Epithelial cell of prostate (primary cell): ENCODE data around the gene CDK13.
A peak's percentile ranks its signal among the peaks of the same experiment; 100 is the strongest.

Experiments used
- DNase-seq: peaks from one replicate; pipeline ENCODE4 v3.0.0-alpha.2; 2011; ENCODE audit warnings: low read depth, low spot score
- H3K27ac ChIP-seq: fragments of 450-650 bp; 2 replicates; pipeline ENCODE4 v1.5.1; 2017; ENCODE audit warnings: mild to moderate bottlenecking

Gene CDK13

DNA sequence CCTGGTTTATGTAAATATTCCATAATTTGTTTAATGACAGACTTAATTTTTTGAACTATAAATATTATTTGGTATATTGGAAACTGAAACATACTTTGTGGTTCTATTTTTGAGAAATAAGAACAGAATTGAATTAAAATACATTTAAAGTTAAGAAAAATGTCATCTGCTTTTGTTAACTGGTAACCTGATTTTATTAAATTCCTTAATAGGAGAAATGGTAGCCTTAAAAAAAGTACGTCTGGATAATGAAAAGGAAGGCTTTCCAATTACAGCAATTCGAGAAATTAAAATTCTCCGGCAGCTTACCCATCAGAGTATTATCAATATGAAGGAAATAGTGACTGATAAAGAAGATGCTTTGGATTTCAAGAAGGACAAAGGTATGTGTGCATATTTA is 51.6 kb downstream of the CDK13 start:
- DNase-seq = no peak
- H3K27ac ChIP-seq = no peak overlapping the region

DNA sequence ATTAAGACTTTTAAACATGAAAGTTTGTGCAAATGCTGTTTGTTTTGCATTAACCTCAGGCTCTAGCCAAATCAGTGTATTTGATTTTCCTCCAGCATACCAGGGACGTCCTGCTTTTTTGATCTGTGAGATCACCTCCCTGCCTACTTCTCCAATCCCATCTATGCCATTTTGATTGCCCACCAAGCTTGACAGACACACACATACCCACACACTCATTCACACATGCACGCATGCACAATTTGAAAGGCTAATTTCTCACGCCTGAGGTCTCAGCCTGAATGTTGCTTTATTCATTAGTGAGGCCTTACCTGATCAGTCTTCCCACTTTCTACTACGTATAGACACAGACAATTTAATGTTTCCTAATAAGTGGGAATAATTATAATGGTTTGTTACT is 53.5 kb downstream of the CDK13 start:
- DNase-seq = no peak
- H3K27ac ChIP-seq = no peak overlapping the region

DNA sequence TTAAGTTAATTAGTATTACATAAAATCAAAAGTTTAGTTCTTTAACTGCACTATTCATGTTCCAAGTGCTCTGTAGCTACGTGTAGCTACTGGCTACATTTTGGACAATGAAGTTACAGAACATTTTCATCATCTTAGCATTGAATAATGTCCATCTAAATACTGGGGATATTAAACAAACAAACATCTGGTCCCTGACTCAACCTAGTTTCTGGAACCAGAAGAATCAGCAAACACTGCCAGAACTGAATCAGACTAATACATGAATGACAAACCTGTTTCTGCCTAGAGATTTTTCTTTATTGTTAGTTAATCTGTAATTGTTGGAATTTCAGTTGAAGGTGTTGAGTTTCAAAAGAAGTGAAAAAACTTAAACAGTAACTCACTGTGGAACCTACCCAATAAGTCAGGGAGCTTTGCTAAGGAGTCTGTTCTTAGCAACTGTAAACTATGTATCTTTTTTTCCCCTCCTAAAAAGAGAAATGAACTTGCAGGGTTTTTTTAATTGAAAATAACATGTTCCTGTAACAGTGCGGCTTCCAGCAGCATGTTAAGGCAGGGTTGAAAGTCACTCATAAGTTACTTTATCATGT is 58.3 kb downstream of the CDK13 start:
- peak; percentile 48 for DNase-seq

DNA sequence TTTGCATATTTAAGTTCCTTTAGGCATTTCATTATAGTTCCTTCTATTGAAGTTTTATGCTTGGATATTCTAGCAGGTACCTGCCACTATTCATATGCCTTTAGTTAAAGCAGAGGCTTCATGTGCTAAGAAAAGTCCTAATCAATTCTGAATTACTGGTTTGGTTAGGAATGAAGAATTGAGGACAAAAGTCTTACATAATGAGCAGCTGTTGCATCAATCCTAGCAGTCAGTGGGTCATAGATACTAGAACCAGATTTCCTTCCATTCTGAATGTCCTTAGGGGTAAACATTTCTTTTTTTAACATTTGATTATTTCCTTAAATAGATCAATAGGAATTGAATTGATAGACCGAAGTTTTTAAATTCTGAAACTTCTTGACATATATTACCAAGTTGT is 59.2 kb downstream of the CDK13 start:
- DNase-seq = no peak
- H3K27ac ChIP-seq = peak overlapping the region; percentile 90

More for the DNA sequence above, 58.3 kb downstream of the CDK13 start:
- H3K27ac ChIP-seq = peak overlapping the region; percentile 90

DNA sequence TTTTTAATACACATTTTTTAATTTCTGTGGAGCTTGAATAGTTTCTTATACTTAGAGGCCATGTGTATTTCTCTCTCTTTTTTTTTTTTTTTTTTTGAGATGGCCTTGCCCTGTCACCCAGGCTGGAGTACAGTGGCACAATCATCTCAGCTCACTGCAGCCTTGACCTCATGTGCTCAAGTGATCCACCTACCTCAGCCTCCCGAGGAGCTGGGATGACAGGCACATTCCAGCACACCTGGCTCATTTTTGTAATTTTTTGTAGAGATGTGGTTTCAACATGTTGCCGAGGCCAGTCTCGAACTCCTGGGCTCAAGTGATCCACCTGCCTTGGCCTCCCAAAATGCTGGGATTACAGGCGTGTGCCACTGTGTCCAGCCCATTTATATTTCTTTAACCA is 64.3 kb downstream of the CDK13 start:
- no peak for DNase-seq

DNA sequence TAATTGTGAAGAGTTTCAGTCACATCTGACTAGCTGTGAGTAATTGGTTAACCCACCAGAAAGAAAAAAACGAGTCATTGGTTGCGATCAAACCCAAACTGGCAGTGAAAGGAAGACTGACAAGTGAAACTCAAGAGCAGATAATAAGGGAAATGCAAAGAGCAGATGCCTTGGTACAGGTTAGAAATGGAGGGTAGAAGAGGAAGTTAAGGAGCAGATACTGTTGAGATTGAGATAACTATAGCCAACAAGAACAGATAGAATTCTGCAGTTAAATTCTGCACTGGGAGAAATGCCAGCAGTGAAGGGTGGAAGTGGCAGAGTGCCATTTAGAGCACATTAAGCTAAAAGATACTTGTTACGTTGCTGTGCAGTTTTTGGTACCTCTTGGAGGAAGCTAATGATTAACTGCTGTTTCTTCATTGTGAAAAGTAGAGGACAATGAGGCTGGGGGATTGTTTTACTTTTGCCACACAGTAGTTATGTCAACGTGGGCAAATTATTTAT is 65.8 kb downstream of the CDK13 start:
- H3K27ac ChIP-seq = no peak overlapping the region
- DNase-seq = no peak

More for the DNA sequence above, 64.3 kb downstream of the CDK13 start:
- H3K27ac ChIP-seq = no peak overlapping the region

DNA sequence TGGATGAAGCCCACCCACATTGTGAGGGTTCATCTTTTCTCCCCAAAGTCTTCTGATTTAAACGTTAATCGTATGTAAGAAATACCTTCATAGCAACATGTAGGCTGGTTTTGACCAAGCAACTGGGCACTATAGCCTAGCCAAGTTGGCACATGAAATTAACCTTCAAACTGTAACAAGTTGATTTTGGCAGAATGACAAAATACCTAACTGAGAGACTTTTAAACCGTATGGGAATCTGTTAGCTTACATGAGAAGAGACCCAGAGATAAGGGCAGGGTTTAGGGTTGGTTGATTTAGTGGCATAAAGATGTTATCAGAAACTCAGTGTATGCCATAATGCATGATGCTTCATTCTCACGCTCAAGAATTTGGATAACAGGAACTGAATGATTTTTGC is 69.5 kb downstream of the CDK13 start:
- no peak overlapping the region for H3K27ac ChIP-seq
- DNase-seq = no peak

DNA sequence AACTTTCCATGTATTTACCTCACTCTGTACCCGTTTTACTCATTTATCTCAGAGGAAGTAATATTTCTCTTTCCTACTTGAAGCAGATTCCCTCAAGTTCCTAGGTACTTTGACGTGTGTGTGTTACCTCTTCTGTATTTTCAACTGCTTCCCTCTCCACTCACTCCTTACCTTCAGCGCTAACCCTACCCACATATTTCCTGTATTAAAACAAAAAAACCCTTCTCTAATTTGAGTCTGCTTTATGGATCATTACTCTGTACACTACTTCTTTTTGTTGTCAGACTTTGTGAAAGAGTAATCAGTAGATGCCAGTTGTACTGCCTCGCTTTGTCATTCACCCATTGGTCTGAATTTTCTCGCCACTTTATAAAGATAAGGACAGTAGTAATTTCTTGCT is 74.0 kb downstream of the CDK13 start:
- no peak for DNase-seq
- H3K27ac ChIP-seq = no peak overlapping the region

DNA sequence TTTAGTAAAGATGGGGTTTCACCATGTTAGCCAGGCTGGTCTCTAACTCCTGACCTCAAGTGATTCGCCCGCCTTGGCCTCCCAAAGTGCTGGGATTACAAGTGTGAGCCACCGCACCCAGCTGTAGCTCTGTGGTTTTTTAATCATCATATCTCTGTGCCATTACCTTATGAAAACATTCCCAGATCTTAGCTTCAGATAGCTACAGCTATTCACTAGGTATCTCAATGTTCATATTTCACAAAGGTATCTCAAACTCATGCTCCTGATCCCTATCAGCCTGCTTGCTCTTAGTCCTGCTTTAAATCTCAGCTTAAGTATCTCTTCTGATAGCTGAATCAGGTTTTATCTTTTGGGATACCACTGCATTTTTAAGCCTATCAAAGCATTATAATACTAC is 74.8 kb downstream of the CDK13 start:
- no peak overlapping the region for H3K27ac ChIP-seq
- no peak for DNase-seq

DNA sequence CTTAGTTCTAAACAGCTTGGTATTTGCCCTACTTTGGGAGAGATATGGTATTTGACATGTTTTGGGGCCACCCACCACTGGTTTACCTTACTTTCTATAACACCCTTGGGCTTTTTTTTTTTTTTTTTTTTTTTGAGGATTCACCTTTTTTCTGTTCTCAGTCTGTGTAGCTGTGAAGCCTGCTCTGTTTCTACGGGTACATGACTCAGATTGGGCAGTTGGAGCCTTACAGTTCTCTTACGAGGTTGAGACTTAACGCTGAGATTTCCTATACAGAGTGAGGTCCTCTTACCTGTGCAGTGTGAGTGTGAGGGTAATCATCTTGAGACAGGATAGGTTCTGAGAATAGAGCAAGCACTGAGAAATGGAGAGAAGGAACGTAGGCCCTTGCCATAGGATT is 77.5 kb downstream of the CDK13 start:
- H3K27ac ChIP-seq = no peak overlapping the region

DNA sequence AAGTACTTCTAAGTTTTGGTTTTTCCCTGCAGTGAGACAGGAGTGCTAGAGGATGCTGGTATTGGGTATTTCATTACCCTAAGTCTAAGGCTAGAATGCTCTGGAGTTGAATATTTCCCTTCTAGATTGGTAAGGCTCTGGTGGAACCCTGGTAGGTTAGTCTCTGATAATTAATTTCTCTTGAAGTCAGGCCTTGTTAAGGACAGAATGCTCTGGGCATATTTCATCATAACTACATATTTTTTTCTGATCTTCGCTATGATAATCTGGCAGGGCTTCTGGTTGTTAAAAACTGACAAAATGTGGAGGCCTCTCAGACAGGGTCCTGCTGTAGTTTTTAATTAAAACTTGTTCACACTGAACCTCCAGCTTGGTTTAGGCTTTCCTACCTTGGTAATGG is 83.8 kb downstream of the CDK13 start:
- no peak for DNase-seq
- no peak overlapping the region for H3K27ac ChIP-seq

More for the DNA sequence above, 77.5 kb downstream of the CDK13 start:
- no peak for DNase-seq

DNA sequence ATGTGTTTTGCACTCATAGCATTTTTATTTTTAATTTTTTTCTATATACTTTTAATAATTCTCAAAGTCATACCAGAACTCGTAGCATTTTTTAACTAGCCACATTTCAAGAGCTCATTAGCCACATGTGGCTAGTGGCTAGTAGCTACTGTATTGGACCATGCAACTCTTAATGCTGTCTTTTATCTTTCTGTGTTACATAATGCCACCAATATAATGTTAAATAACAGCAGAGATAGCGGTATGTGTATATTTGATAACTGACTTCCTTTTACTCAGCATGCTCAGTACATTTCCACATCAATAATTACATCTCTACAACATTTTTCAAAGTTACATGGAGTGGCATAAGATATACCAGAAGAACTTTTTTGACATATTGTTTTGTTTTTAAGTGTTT is 91.4 kb downstream of the CDK13 start:
- H3K27ac ChIP-seq = no peak overlapping the region
- DNase-seq = no peak

DNA sequence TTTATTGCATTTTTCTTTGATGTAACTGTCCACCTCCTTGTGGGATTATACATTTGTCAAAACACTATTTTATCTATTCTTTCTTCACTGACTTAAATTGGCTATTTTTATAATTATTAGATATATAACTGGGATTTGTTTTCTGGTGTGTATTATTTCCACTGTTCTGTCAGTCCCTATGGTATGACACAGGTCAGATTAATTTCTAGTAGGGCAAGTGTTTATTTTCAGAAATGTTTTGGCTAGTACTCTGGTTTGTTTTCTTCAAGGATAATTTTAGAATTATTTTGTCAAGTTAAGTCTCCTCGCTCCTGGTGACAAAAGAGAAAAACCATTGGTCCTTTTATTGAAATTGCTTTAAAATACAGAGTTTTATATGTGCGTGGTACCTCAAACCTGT is 93.1 kb downstream of the CDK13 start:
- no peak overlapping the region for H3K27ac ChIP-seq
- DNase-seq = no peak

DNA sequence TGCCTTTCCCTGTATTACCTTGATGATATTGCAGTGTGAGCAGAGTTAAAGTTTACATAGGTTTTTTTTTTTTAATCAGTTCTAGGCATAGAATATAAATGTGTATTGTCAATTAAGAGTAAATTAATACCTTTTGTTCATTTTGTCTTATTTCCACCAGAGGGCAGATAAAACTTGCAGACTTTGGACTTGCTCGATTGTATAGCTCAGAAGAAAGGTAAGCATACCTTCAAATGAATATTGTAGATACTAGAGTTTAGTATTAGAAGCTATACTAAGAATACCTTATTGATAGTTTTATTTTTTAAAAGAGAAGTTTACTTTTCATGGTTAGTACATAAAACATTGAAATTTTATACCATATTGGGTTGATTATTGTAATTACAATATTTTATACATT is 97.6 kb downstream of the CDK13 start:
- no peak overlapping the region for H3K27ac ChIP-seq
- DNase-seq = no peak

DNA sequence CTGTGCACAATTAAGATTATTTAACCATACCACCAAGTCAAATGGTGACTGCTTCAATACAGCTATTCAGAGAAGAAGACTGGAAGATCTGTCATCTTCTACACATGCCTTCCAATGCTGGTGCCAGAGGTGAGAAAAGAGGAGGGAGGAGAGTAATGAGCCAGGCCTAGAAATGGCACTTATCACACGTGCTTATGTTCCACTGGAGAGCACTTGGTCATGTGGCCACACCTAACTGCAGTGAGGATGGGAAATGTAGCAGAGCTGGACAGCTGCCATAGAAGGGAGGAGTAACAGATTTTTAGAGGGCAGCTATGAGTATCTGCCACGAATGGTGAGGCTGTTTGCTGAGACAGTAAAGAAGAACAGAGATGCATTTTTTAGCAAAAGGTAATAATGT is 107.2 kb downstream of the CDK13 start:
- no peak overlapping the region for H3K27ac ChIP-seq
- no peak for DNase-seq

DNA sequence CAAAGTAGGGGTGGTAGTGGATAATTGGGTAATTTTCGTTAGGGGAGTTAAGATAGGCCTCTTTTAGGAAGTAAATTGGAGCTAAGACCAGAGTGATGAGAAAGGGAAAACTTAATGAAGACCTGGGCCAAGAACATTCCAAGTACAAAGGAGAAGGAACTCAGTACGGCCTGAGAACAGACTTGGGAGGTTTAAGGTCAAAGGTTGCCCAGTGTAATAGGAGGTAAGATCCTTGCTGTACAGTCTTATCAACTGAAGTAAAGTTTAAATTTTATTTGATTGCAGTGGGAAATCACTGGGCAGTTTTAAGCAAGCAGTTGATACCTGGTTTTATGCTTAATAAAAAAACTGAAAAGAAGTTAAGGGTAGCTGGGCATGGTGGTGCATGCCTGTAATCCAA is 108.0 kb downstream of the CDK13 start:
- no peak for DNase-seq
- no peak overlapping the region for H3K27ac ChIP-seq

DNA sequence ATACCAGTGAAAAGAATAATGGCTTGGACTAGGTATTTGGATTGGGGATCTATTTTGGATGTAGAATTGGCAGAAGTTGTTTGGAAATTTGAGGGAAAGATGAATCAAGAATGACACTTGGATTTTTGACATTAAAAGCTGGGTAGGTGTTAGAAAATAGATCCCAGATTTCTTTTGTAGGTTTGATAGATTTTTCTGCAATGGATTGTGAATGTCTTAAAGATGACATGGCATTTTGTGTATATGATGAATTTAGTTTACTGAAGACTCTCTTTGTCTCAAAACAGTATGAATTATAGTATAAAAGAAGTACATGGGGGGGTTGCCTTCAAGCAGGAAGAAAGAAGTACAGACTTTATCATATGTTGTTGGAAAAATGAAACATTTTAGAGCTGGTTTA is 108.6 kb downstream of the CDK13 start:
- no peak overlapping the region for H3K27ac ChIP-seq

DNA sequence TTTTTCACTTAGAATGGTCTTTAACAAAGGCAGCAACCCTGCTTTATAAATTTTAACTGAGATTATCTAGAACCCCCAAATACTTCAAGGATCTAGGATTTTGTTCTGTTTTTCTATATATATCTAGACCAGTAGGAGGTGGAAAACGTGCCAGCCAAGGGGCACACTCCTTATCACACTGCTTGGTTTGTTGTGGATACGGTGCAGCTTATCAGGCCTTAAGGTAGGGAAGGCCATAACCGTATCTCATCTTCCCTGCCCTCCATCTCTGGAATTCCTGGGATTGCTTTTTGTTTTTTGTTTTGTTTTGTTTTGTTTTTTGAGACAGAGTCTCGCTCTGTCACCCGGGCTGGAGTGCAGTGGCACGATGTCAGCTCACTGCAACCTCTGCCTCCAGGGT is 109.0 kb downstream of the CDK13 start:
- DNase-seq = no peak
- H3K27ac ChIP-seq = no peak overlapping the region

More for the DNA sequence above, 108.6 kb downstream of the CDK13 start:
- no peak for DNase-seq

DNA sequence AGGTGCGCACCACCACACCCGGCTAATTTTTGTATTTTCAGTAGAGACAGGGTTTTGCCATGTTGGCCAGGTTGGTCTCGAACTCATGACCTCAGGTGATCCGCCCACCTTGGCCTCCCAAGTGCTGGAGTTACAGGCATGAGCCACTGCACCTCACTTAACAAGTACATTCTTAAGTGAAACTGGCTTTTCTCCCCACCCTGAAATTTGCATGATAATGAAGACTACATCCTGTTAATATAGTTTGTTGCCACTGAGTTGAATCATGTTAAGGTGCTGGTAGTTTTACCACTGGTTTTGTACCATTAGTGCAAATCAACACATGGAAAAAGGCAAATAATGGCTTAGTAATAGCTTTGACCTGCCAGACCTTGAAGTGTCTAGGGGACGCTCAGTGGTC is 122.2 kb downstream of the CDK13 start:
- H3K27ac ChIP-seq = no peak overlapping the region
- DNase-seq = no peak

DNA sequence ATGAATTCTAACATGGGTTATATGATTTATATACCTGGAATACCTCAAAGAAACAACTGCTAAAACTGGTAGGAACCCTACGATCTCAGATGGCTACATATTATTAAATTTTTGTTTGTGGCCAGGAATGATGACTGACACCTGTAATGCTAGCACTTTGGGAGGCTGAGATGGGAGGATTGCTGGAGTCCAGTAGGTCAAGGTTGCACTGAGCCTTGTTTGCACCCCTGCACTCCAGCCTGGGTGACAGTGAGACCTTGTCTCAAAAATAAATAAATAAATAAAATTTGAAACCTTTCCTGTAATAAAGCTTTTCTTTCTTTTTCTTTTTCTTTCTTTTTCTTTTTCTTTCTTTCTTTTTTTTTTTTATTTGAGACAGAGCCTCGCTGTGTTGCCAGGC is 123.2 kb downstream of the CDK13 start:
- H3K27ac ChIP-seq = no peak overlapping the region
- DNase-seq = no peak

DNA sequence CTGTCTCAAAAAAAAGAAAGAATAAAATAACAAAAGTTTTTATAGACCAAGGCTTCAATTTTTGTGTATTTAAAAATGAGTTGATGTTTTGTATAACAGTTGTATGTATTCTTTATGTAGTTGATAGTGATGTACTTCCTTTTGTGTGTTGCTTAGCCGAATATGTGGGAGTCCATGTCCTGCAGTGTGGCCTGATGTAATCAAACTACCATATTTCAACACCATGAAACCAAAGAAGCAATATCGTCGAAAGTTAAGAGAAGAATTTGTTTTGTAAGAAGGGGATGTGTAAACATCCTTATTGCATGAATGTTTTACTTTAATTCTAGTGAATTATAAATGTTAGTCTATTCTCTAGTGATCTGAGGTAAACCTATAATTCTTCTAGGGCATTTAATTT is 127.8 kb downstream of the CDK13 start:
- no peak overlapping the region for H3K27ac ChIP-seq
- DNase-seq = no peak

DNA sequence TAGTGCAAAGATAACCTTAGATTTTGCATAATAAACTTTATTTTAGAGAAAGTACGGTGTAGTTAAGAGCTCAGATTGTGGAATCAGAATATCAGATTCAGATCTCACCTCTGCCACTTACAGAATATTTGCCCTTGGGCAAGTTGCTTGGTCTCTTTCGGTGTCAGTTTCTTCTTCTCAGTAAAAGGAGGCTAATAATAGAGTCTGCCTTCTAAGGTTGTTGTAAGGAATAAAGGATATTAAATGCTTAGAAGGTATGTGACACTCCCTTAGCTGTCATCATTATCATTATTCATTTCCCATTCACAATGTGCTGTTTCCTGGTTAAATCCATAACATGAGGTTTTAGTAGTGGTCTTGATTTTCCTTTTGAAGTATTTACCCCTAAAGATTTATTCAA is 142.1 kb downstream of the CDK13 start:
- DNase-seq = no peak

More for the DNA sequence above, 142.1 kb downstream of the CDK13 start:
- H3K27ac ChIP-seq = no peak overlapping the region
